HEK293 (cell line): ENCODE measurements around the gene ETV7.

ENCODE experiments used
- CTCF ChIA-PET: fragments of 350-600 bp; formaldehyde crosslinking; extraction: SDS; loops from one replicate; lab custom pipeline; 2021; ENCODE audit warnings: antibody characterized with exemption; lab: Yijun Ruan, JAX
- POLR2A ChIA-PET: fragments of 300-600 bp; formaldehyde crosslinking; extraction: SDS; loops from one replicate; lab custom pipeline; 2020; ENCODE audit warnings: antibody characterized with exemption, inconsistent platforms; lab: Yijun Ruan, JAX
- H3K27ac ChIP-seq: fragments of 200-500 bp; sonication (Bioruptor generic); 2 replicates; pipeline ENCODE4 v1.5.1; 2014; ENCODE audit warnings: low read depth, low read length, control low read depth, inconsistent platforms; ENCODE audit errors: extremely low read depth
- H3K36me3 ChIP-seq, 2 experiments: fragments of 200-500 bp in 1 of 2; sonication (Bioruptor generic) in 1 of 2; 1 replicate in 1 of 2; 2 replicates in 1 of 2; pipeline ENCODE4 v1.5.1; 2014 to 2017; ENCODE audit warnings: inconsistent platforms in 2 of 2, low read length in 2 of 2; ENCODE audit not compliant: control insufficient read depth in 2 of 2, insufficient read depth in 1 of 2
- H3K4me1 ChIP-seq: fragments of 200-500 bp; sonication (Bioruptor generic); 2 replicates; pipeline ENCODE4 v1.5.1; 2014; ENCODE audit warnings: mild to moderate bottlenecking, low read length, inconsistent platforms; ENCODE audit not compliant: control insufficient read depth, insufficient read depth
- H3K4me3 ChIP-seq: 2 replicates; pipeline ENCODE4 v1.5.1; 2011; ENCODE audit warnings: low read depth, mild to moderate bottlenecking, control low read depth, low read length, moderate library complexity
- H3K9me3 ChIP-seq: fragments of 200-500 bp; sonication (Bioruptor generic); 2 replicates; pipeline ENCODE4 v1.5.1; 2014; ENCODE audit warnings: low read depth, low read length, inconsistent platforms; ENCODE audit not compliant: control insufficient read depth, insufficient read depth
- BCL11A ChIP-seq: fragments of 450-650 bp; formaldehyde crosslinking; IDR thresholded peaks from 2 replicates; pipeline ENCODE4 v1.5.1; 2016; ENCODE audit warnings: low read depth, missing biosample characterization, missing genetic modification characterization
- GLI4 ChIP-seq: fragments of 450-650 bp; formaldehyde crosslinking; IDR thresholded peaks from 2 replicates; pipeline ENCODE4 v1.5.1; 2016; ENCODE audit warnings: missing biosample characterization, missing genetic modification characterization
- KLF10 ChIP-seq: fragments of 450-650 bp; IDR thresholded peaks from 2 replicates; pipeline ENCODE4 v1.5.1; 2018; ENCODE audit warnings: missing biosample characterization, mild to moderate bottlenecking, missing genetic modification characterization
- PRDM1 ChIP-seq: fragments of 450-650 bp; formaldehyde crosslinking; IDR thresholded peaks from 2 replicates; pipeline ENCODE4; 2016; ENCODE audit warnings: missing biosample characterization, missing genetic modification characterization
- PRDM2 ChIP-seq: fragments of 450-650 bp; formaldehyde crosslinking; IDR thresholded peaks from 2 replicates; pipeline ENCODE4 v1.5.1; 2016; ENCODE audit warnings: missing biosample characterization, missing genetic modification characterization, borderline replicate concordance
- SP7 ChIP-seq: fragments of 450-650 bp; formaldehyde crosslinking; IDR thresholded peaks from 2 replicates; pipeline ENCODE4 v1.5.1; 2016; ENCODE audit warnings: missing biosample characterization, missing genetic modification characterization
- ZBTB17 ChIP-seq: fragments of 450-650 bp; formaldehyde crosslinking; IDR thresholded peaks from 2 replicates; pipeline ENCODE4 v1.5.1; 2016; ENCODE audit warnings: missing biosample characterization, missing genetic modification characterization
- ZBTB20 ChIP-seq: fragments of 450-650 bp; formaldehyde crosslinking; IDR thresholded peaks from 2 replicates; pipeline ENCODE4 v1.5.1; 2016; ENCODE audit warnings: missing biosample characterization, missing genetic modification characterization
- ZFP37 ChIP-seq: fragments of 450-650 bp; formaldehyde crosslinking; IDR thresholded peaks from 2 replicates; pipeline ENCODE4 v1.5.1; 2016; ENCODE audit warnings: missing biosample characterization, missing genetic modification characterization
- ZIC2 ChIP-seq: fragments of 450-650 bp; formaldehyde crosslinking; IDR thresholded peaks from 2 replicates; pipeline ENCODE4 v1.5.1; 2016; ENCODE audit warnings: missing biosample characterization, missing genetic modification characterization
- ZNF112 ChIP-seq: fragments of 450-650 bp; formaldehyde crosslinking; IDR thresholded peaks from 2 replicates; pipeline ENCODE4 v1.5.0; 2017; ENCODE audit warnings: missing biosample characterization, missing genetic modification characterization
- ZNF175 ChIP-seq: fragments of 450-650 bp; formaldehyde crosslinking; IDR thresholded peaks from 2 replicates; pipeline ENCODE4 v1.5.1; 2016; ENCODE audit warnings: missing biosample characterization, missing genetic modification characterization
- ZNF248 ChIP-seq: fragments of 450-650 bp; formaldehyde crosslinking; IDR thresholded peaks from 2 replicates; pipeline ENCODE4 v1.5.1; 2017; ENCODE audit warnings: missing biosample characterization, missing genetic modification characterization
- ZNF398 ChIP-seq: fragments of 450-650 bp; formaldehyde crosslinking; IDR thresholded peaks from 2 replicates; pipeline ENCODE4 v1.5.1; 2017; ENCODE audit warnings: missing biosample characterization, missing genetic modification characterization
- ZNF529 ChIP-seq: fragments of 450-650 bp; formaldehyde crosslinking; IDR thresholded peaks from 2 replicates; pipeline ENCODE4 v1.5.1; 2017; ENCODE audit warnings: missing genetic modification characterization, missing biosample characterization; ENCODE audit not compliant: insufficient replicate concordance
- ZNF548 ChIP-seq: fragments of 450-650 bp; formaldehyde crosslinking; IDR thresholded peaks from 2 replicates; pipeline ENCODE4 v1.5.1; 2016; ENCODE audit warnings: missing biosample characterization, missing genetic modification characterization
- ZNF600 ChIP-seq: fragments of 450-650 bp; formaldehyde crosslinking; IDR thresholded peaks from 2 replicates; pipeline ENCODE4 v1.5.1; 2016; ENCODE audit warnings: missing biosample characterization, missing genetic modification characterization
- ZNF660 ChIP-seq: fragments of 450-650 bp; IDR thresholded peaks from 2 replicates; pipeline ENCODE4 v1.5.1; 2018; ENCODE audit warnings: missing biosample characterization, mild to moderate bottlenecking, missing genetic modification characterization
- ZNF837 ChIP-seq: fragments of 450-650 bp; formaldehyde crosslinking; IDR thresholded peaks from 2 replicates; pipeline ENCODE4 v1.5.1; 2016; ENCODE audit warnings: missing biosample characterization, missing genetic modification characterization
- TF ChIP-seq, protein P1 (sequence below): fragments of 450-650 bp; formaldehyde crosslinking; IDR thresholded peaks from 2 replicates; pipeline ENCODE4; 2016; ENCODE audit warnings: missing biosample characterization, missing genetic modification characterization
- TF ChIP-seq, protein P2 (sequence below): fragments of 450-650 bp; formaldehyde crosslinking; IDR thresholded peaks from 2 replicates; pipeline ENCODE4 v1.5.1; 2017; ENCODE audit warnings: missing biosample characterization, missing genetic modification characterization

Gene ETV7

DNA sequence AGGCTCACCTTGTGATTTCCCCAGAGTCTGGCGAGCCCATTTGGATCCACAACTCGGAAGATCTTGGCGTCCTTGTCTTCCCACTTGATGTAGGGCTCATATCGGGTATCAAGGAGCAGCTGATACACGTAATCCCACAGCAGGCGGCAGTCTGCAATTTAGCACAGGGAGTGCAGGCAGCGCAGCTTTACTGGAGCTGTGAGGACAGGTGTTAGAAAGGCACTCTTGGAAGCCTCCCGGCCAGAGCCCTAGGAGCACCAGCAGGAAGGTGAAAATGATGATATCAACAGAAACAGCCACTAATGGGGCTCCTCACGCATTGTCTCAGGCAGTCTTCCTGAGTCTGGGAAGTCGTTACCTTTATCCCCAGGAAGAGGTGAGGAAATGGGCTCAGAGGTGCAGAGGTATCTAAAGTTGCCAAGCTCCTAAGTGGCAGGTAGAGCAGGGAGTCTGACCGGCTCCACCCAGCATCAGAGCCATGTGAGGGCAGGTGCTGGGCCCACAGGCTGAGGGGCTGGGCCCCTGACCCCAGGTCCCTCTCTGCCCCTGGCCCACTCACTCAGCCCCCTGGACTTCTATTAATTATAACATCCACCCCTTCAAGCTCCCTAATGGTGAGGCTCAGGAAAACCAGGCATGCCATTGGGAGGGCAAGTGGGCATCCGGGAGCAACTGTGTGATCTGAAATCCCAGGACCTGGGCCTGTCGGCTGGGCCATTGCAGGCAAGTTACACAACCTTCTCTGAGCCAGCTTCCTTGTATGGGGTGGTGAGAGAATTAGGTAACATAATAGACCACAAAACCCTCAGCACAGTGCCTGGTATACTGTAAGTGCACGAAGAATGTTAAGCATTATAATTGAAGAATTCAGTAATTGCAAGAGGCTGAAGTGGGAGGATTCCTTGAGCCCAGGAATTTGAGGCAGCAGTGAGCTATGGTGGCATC is 18.3 kb downstream of the ETV7 start:
- Histone ChIP-seq H3K4me3 (no peak overlapping the region), H3K27ac (no peak overlapping the region), H3K36me3 (no peaks in the 10 kb centered on the region), H3K9me3 (no peaks in the 10 kb centered on the region)
- POLR2A ChIA-PET = interaction anchor here (0.5 to 1.2 kb wide), 3 partner anchors 212 to 529 kb away, joined by 3 to 8 read pairs (median 3); no protein-coding TSS in a partner anchor
- TF ChIP-seq, protein P1, sequence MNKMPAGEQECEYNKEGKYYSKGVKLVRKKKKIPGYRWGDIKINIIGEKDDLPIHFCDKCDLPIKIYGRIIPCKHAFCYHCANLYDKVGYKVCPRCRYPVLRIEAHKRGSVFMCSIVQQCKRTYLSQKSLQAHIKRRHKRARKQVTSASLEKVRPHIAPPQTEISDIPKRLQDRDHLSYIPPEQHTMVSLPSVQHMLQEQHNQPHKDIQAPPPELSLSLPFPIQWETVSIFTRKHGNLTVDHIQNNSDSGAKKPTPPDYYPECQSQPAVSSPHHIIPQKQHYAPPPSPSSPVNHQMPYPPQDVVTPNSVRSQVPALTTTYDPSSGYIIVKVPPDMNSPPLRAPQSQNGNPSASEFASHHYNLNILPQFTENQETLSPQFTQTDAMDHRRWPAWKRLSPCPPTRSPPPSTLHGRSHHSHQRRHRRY = no peak
- TF ChIP-seq KLF10 (tag by site-specific recombination) (no peak), SP7 (tag by site-specific recombination) (0 out of 2 replicates have a peak, but pooled peaks have one; percentile 25), GLI4 (no peak), ZNF600 (tag by site-specific recombination) (0 out of 2 replicates have a peak, but pooled peaks have one; percentile 20), ZNF529 (tag by site-specific recombination) (no peak), ZNF112 (tag by site-specific recombination) (no peak), ZIC2 (peak; percentile 73)
- TF ChIP-seq, all 188 proteins: peak for 3
- CTCF ChIA-PET = interaction anchor here (0.6 to 1.6 kb wide), 7 partner anchors 8 to 617 kb away, joined by 3 to 6 read pairs (median 3); no protein-coding TSS in a partner anchor
- H3K4me1 ChIP-seq = no peaks in the 10 kb centered on the region

GRCh38 chr6:36368421-36368820 is 19.0 kb downstream of the ETV7 start:
- TF ChIP-seq ZBTB20 (no peak), ZBTB17 (tag by site-specific recombination) (peak; percentile 49), PRDM2 (tag by site-specific recombination) (no peak), ZNF837 (tag by site-specific recombination) (no peak), BCL11A (tag by site-specific recombination) (no peak), ZNF548 (tag by site-specific recombination) (no peak), PRDM1 (tag by site-specific recombination) (no peak), ZNF660 (0 out of 2 replicates have a peak, but pooled peaks have one; percentile 6), ZNF398 (tag by site-specific recombination) (no peak), ZNF175 (tag by site-specific recombination) (no peak), ZNF248 (tag by site-specific recombination) (no peak), ZFP37 (tag by site-specific recombination) (no peak)
- TF ChIP-seq, protein P2, sequence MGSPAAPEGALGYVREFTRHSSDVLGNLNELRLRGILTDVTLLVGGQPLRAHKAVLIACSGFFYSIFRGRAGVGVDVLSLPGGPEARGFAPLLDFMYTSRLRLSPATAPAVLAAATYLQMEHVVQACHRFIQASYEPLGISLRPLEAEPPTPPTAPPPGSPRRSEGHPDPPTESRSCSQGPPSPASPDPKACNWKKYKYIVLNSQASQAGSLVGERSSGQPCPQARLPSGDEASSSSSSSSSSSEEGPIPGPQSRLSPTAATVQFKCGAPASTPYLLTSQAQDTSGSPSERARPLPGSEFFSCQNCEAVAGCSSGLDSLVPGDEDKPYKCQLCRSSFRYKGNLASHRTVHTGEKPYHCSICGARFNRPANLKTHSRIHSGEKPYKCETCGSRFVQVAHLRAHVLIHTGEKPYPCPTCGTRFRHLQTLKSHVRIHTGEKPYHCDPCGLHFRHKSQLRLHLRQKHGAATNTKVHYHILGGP (tag by site-specific recombination) = no peak
- H3K36me3 ChIP-seq = no peaks in the 10 kb centered on the region
- ChIA-PET CTCF (interaction anchor here (0.6 to 1.6 kb wide), 4 partner anchors 27 to 617 kb away, joined by 3 to 6 read pairs (median 4); no protein-coding TSS in a partner anchor), POLR2A (interaction anchor here (0.5 kb wide), 1 partner anchor 529 kb away, joined by 8 read pairs; no protein-coding TSS in a partner anchor)
- no peaks in the 10 kb centered on the region for H3K4me1 ChIP-seq
- H3K27ac ChIP-seq = no peak overlapping the region
- no peak overlapping the region for H3K4me3 ChIP-seq
- no peaks in the 10 kb centered on the region for H3K9me3 ChIP-seq
